ENCODE data around the gene NELL1.

Gene NELL1

DNA sequence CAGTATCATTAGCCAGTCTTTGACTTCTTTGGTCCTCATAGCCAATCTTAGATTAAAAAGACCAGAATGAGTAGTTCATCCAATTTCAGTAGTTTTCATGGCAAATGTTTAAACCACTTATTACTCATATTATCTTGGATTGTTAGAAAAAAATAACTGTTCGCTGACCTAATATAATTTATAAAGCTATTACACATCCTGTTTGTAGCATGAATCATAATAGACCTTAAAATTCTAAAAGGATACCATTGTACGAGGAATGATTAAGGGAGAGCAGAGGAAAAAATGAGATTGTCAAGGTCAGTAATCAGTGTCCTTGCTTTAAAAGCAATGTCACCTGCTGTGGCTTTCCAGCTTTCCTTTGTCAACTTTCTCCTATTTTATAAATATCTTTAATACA is 371.2 kb downstream of the NELL1 start:
- DNase-seq (ENCODE audit: low spot score) = no peak
- Mint-ChIP-seq H3K9me3 (peaks cover 6% of the 10 kb centered on the region), H3K4me3 (no peak overlapping the region), H3K36me3 (ENCODE audit: low read depth) (no peaks in the 10 kb centered on the region), H3K27me3 (ENCODE audit: low read depth) (no peaks in the 10 kb centered on the region), H3K27ac (no peak overlapping the region), H3K4me1 (ENCODE audit: low read depth) (no peaks in the 10 kb centered on the region)

DNA sequence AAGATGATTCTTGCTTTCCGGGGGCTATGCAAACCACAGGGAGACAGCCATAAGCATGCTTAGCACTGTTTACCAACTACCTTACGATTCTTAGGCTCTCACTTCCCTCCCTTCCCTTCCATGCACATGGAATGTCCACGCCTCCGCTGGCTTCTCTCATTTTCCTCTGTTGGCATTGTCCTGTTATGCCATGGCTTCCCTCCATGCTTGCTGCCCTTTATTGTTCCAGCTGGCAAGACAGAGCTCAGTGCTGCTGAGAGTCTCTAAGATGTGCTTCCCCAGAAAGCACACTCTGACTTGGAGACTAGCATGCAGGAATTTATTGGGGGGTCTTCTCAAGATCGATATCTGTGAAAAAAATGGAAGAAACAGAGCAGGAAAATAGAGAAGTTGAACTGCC is 379.2 kb downstream of the NELL1 start:
- Mint-ChIP-seq H3K27me3 (ENCODE audit: low read depth) (no peaks in the 10 kb centered on the region), H3K36me3 (ENCODE audit: low read depth) (no peaks in the 10 kb centered on the region)

DNA sequence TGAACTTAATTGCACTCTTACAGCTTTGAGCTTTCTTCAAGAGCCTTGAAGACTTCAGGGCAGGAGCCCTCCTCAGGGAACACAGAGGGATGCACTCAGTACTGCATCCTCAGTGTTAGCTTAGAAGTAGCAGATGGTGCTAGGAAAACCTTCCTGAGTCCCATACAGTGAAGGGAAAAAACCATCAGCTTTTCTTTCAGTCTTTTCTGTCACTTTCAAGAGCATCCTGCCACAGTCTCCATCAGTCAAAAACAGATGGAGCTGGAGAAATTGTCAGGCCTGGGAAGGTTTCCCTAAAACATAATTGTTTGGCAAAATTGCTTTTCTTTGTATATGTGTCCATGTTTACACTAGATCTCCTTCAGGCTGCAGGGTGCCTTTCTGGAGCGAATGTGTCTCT is 384.1 kb downstream of the NELL1 start:
- Mint-ChIP-seq H3K36me3 (ENCODE audit: low read depth) (no peaks in the 10 kb centered on the region), H3K9me3 (no peaks in the 10 kb centered on the region), H3K4me1 (ENCODE audit: low read depth) (no peaks in the 10 kb centered on the region), H3K27ac (no peak overlapping the region), H3K27me3 (ENCODE audit: low read depth) (no peaks in the 10 kb centered on the region), H3K4me3 (no peak overlapping the region)
- no peak for DNase-seq (ENCODE audit: low spot score)

More for the DNA sequence above, 379.2 kb downstream of the NELL1 start:
- Mint-ChIP-seq H3K27ac (no peak overlapping the region), H3K4me3 (no peak overlapping the region), H3K9me3 (no peaks in the 10 kb centered on the region), H3K4me1 (ENCODE audit: low read depth) (no peaks in the 10 kb centered on the region)
- DNase-seq (ENCODE audit: low spot score) = no peak

DNA sequence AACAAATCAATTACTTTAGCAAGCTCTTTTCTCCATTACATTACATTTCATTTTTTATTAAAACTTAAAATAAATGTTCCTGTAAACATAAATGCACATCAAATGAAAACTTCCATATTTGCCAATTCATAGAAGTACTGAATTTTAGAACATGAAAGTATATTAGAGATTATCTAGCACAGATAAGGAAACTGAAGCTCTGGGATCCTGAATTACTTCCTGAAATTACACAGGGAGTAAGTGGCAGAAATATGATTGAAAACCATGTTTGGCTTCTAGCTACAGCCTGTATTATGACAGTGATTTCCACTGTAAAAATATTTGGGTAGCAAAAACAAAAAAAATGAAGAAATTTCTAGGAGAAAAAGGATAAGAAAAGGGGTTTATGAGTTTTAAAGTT is 387.3 kb downstream of the NELL1 start:
- peaks cover 10% of the 10 kb centered on the region for H3K9me3 Mint-ChIP-seq

DNA sequence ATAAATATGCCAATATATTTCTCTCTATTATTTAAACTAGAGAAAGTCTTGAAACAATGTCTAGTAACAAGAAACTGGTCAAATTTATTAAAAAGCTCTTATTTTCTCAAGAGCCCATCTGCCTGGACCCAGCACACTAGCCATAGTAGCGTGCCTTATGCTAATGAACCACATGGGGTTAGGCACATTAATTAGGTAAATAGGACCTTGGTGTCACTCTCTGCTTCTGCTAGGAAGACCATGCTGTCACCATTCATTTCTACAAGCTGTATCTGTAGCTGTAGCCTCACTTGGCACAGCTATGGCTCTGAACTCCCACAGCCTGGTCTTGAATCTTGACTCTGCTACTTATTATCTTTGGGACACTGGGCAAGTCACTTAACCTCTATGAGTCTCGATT is 390.5 kb downstream of the NELL1 start:
- Mint-ChIP-seq H3K27ac (no peak overlapping the region), H3K4me3 (no peak overlapping the region), H3K4me1 (ENCODE audit: low read depth) (no peaks in the 10 kb centered on the region), H3K27me3 (ENCODE audit: low read depth) (no peaks in the 10 kb centered on the region), H3K9me3 (peaks cover 16% of the 10 kb centered on the region), H3K36me3 (ENCODE audit: low read depth) (no peaks in the 10 kb centered on the region)
- no peak for DNase-seq (ENCODE audit: low spot score)

More for the DNA sequence above, 387.3 kb downstream of the NELL1 start:
- H3K27ac Mint-ChIP-seq = no peak overlapping the region
- no peak overlapping the region for H3K4me3 Mint-ChIP-seq
- H3K27me3 Mint-ChIP-seq (ENCODE audit: low read depth) = no peaks in the 10 kb centered on the region
- H3K36me3 Mint-ChIP-seq (ENCODE audit: low read depth) = no peaks in the 10 kb centered on the region
- no peaks in the 10 kb centered on the region for H3K4me1 Mint-ChIP-seq (ENCODE audit: low read depth)
- DNase-seq (ENCODE audit: low spot score) = no peak

DNA sequence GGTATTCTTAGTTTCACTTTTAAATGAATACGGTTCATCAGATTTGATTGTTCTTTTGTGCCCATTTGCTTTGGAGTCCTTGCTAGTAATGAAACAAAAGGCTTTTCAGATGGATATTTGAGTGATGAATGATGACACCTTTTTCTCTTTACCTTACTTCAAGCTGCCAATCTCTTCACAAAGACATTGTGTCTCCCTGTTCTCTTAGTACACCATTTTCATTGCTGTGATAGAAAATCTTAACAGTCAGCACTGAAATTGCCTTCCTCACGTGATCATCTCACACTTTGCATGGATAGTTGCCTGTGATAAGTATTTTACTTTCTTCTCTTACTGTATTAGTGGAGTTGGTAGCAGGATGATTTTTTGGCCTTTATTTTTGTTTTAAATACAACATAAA is 396.6 kb downstream of the NELL1 start:
- H3K27me3 Mint-ChIP-seq (ENCODE audit: low read depth) = no peaks in the 10 kb centered on the region
- H3K27ac Mint-ChIP-seq = no peak overlapping the region
- no peaks in the 10 kb centered on the region for H3K36me3 Mint-ChIP-seq (ENCODE audit: low read depth)
- no peak for DNase-seq (ENCODE audit: low spot score)
- H3K4me1 Mint-ChIP-seq (ENCODE audit: low read depth) = no peaks in the 10 kb centered on the region
- no peak overlapping the region for H3K4me3 Mint-ChIP-seq
- H3K9me3 Mint-ChIP-seq = peaks cover 10% of the 10 kb centered on the region

DNA sequence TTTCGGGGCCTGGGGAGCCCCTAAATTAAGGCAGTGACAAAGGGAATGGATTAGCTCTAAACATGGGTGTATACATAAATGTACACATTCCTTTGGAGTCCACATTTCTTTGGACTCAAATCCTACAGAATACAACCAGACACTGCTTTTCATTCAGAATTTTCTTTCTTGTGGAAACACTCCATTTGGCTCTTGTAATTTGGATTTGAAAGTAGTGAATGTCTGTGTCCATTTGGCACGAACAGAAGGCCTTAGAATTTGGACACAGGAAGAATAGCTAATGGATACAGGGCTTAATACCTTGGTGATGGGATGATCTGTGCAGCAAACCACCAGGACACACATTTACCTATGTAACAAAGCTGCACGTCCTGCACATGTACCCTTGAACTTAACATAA is 399.5 kb downstream of the NELL1 start:
- Mint-ChIP-seq H3K4me3 (no peak overlapping the region), H3K36me3 (ENCODE audit: low read depth) (no peaks in the 10 kb centered on the region), H3K4me1 (ENCODE audit: low read depth) (no peaks in the 10 kb centered on the region), H3K9me3 (peaks cover 6% of the 10 kb centered on the region), H3K27me3 (ENCODE audit: low read depth) (no peaks in the 10 kb centered on the region), H3K27ac (no peak overlapping the region)
- no peak for DNase-seq (ENCODE audit: low spot score)

DNA sequence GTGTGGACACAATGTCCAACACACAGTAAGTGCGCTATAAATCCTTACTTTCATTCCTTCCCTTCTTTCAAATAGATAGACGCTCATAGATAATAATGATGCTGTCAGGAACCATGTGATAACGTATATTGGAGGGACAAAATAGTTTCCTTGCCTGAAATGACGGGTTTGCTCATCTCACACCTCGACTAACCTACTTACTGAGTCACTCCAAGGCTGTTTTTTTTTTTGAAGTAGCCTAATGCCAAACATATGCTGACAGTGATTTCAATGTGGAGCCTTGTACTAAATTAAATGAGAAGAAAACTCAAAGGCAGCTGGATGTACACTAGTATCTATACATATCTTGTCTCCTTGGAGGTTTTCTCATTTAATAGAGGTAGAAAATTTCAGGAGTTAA is 400.5 kb downstream of the NELL1 start:
- H3K27me3 Mint-ChIP-seq (ENCODE audit: low read depth) = no peaks in the 10 kb centered on the region
- H3K9me3 Mint-ChIP-seq = peaks cover 6% of the 10 kb centered on the region
- no peak for DNase-seq (ENCODE audit: low spot score)
- no peak overlapping the region for H3K27ac Mint-ChIP-seq
- no peak overlapping the region for H3K4me3 Mint-ChIP-seq
- H3K36me3 Mint-ChIP-seq (ENCODE audit: low read depth) = no peaks in the 10 kb centered on the region
- no peaks in the 10 kb centered on the region for H3K4me1 Mint-ChIP-seq (ENCODE audit: low read depth)

DNA sequence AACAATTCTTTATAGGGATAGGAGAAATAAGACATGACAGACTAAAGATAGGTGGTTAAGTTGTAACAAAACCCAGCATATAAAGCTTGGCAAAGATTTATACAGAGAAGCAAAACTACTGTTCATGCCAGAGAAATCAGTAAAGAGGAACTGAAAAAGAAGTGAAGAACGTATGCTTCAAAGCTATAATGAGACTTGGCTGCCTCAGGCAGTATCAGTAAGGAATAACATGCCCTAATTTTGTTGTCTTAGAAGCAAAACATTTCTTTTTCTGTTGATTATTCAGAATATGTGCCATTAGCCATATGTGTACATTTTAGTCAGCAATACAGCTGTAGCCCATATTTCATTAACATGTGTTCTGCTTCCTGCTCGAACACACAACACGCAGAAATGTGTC is 403.2 kb downstream of the NELL1 start:
- Mint-ChIP-seq H3K27me3 (ENCODE audit: low read depth) (no peaks in the 10 kb centered on the region), H3K27ac (no peak overlapping the region), H3K9me3 (peaks cover 6% of the 10 kb centered on the region), H3K36me3 (ENCODE audit: low read depth) (no peaks in the 10 kb centered on the region), H3K4me3 (no peak overlapping the region), H3K4me1 (ENCODE audit: low read depth) (no peaks in the 10 kb centered on the region)
- no peak for DNase-seq (ENCODE audit: low spot score)

DNA sequence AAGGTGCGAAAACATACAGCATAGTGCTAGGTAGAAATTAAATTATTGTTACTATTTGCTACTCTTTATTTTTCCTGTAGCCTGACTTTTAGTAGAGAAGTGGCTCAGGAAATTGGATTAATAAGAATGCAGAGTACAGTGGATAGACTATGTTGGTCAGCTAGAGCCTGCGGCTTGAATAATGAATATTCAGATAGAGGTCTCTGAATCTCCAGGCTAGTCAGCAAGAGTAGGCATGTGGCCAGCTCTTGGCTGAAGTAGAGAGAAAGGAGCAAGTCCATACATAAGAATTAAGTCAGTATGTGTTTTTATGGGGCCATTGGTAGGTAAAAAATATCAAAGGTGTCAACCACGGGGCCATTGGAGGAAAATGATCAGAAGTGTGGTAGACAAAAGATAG is 413.5 kb downstream of the NELL1 start:
- H3K36me3 Mint-ChIP-seq (ENCODE audit: low read depth) = no peaks in the 10 kb centered on the region
- H3K9me3 Mint-ChIP-seq = peaks cover 8% of the 10 kb centered on the region
- no peaks in the 10 kb centered on the region for H3K27me3 Mint-ChIP-seq (ENCODE audit: low read depth)

DNA sequence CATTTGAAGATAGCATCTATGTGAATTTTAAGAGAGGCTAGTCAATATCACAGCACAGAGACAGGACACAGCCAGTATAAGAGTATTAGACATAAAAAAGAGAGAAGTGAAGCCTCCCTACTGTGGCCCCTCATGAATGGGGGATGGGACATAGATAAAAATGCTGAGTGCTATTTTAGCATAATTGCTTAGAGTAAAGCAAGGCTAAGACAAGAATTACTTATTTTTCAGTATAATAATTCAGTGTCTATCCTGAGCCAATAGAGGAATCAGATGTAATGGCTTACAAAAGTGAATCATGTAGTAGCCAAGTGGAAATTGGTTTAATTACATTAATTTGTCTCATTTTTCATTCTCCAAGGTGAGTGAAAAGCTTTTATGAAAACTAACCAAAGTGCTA is 419.5 kb downstream of the NELL1 start:
- H3K4me3 Mint-ChIP-seq = no peak overlapping the region

More for the DNA sequence above, 413.5 kb downstream of the NELL1 start:
- Mint-ChIP-seq H3K27ac (no peak overlapping the region), H3K4me3 (no peak overlapping the region), H3K4me1 (ENCODE audit: low read depth) (no peaks in the 10 kb centered on the region)
- no peak for DNase-seq (ENCODE audit: low spot score)

DNA sequence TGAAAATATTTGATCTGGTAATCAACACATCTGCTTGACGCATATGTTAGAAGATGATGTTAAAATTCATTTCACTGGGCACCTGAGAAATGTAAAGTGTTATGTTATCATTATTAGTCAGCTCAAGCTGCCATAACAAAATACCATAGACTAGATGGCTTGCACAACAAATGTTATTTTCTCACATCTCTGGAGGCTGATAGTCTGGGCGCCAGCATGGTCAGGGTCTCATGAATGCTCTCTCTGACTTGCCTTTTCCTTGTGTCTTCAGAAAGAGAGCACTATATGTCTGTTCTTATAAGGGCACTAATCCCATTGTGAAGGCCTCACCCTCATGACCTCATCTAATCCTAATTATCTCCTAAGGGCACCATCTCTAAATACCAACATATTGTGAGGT is 435.3 kb downstream of the NELL1 start:
- Mint-ChIP-seq H3K4me3 (no peak overlapping the region), H3K36me3 (ENCODE audit: low read depth) (no peaks in the 10 kb centered on the region), H3K9me3 (peaks cover 8% of the 10 kb centered on the region), H3K27ac (no peak overlapping the region), H3K4me1 (ENCODE audit: low read depth) (no peaks in the 10 kb centered on the region), H3K27me3 (ENCODE audit: low read depth) (no peaks in the 10 kb centered on the region)
- DNase-seq (ENCODE audit: low spot score) = no peak

More for the DNA sequence above, 419.5 kb downstream of the NELL1 start:
- no peaks in the 10 kb centered on the region for H3K36me3 Mint-ChIP-seq (ENCODE audit: low read depth)
- no peaks in the 10 kb centered on the region for H3K4me1 Mint-ChIP-seq (ENCODE audit: low read depth)
- no peaks in the 10 kb centered on the region for H3K27me3 Mint-ChIP-seq (ENCODE audit: low read depth)
- DNase-seq (ENCODE audit: low spot score) = no peak
- no peak overlapping the region for H3K27ac Mint-ChIP-seq
- H3K9me3 Mint-ChIP-seq = peaks cover 22% of the 10 kb centered on the region

DNA sequence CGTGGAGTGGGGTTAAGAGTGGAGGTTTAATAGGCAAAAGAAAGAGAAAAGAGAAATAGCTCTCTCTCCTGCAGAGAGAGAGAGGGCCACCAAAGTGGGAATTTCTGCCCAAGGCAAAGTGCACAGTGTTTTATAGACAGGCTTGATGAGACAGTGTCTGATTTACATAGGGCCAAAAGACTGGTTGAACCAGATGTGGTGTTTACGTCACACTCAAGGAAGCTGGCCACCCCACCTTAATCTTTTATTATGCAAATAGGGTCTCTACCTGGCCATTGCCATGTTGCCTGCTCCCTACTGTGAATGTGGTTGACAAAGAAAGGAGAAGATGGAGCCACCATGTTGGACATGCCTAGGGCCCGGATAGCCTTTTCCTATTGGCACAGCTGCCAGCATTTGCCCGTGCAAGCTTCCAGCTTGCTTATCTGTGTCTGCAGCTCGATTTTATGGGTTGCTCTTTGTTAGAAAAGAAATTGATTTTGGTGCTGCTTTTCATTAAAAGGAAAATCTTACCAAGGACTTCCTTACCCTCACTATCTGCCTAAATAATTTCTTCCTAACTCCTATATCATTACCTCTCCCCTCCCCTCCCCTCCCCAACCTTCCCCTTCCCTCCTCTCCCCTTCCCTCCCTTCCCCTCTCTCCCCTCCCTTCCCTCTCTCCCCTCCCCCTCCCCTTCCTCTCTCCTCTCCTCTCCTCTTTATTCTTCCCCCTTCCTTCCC is 436.0 kb downstream of the NELL1 start:
- Mint-ChIP-seq H3K27me3 (ENCODE audit: low read depth) (no peaks in the 10 kb centered on the region), H3K4me1 (ENCODE audit: low read depth) (no peaks in the 10 kb centered on the region)

DNA sequence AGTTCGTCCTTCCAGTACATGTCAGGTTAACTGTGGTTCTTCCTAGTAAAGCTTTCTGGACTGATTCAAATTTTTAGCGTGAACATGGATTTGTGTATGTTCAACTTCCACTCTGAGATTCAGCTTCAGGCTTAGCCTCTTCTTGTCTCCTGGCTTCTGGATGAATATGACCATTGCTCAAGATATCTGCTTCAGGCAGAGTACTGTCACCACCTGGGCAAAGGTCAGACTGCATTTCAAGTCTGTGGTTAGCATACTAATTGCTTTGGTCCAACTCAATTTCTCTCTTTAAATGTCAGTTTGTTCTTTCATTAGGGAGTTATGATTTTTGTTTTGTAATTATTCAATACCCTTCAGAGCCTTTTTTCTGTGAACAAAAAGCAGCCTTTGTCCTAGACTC is 440.0 kb downstream of the NELL1 start:
- H3K9me3 Mint-ChIP-seq = peaks cover 9% of the 10 kb centered on the region
- H3K4me3 Mint-ChIP-seq = no peak overlapping the region
- H3K27me3 Mint-ChIP-seq (ENCODE audit: low read depth) = no peaks in the 10 kb centered on the region
- no peak overlapping the region for H3K27ac Mint-ChIP-seq
- H3K4me1 Mint-ChIP-seq (ENCODE audit: low read depth) = no peaks in the 10 kb centered on the region
- H3K36me3 Mint-ChIP-seq (ENCODE audit: low read depth) = no peaks in the 10 kb centered on the region
- DNase-seq (ENCODE audit: low spot score) = no peak

More for the DNA sequence above, 436.0 kb downstream of the NELL1 start:
- Mint-ChIP-seq H3K36me3 (ENCODE audit: low read depth) (no peaks in the 10 kb centered on the region), H3K4me3 (no peak overlapping the region), H3K9me3 (peaks cover 8% of the 10 kb centered on the region), H3K27ac (no peak overlapping the region)
- DNase-seq (ENCODE audit: low spot score) = no peak

DNA sequence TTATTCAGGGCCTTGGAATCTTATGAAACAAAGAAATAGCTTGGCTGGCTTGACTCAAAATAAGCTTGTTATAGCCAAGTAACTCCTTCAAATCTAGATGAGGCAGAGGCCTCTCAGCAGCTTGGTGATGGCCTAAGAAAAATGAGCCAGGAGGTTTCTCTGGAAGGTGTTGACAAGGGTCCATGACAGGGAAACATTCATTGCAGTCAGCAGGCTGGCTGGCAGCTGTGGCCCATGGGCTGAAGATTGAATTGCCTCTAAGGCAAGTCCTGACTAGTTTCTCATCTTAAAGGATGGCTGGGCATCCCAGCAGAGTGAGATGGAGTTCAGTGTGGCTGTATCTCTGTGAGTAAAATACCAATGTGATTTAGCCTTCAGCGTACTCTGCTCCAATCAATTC is 441.0 kb downstream of the NELL1 start:
- Mint-ChIP-seq H3K27me3 (ENCODE audit: low read depth) (no peaks in the 10 kb centered on the region), H3K4me3 (no peak overlapping the region), H3K36me3 (ENCODE audit: low read depth) (no peaks in the 10 kb centered on the region), H3K4me1 (ENCODE audit: low read depth) (no peaks in the 10 kb centered on the region), H3K27ac (no peak overlapping the region), H3K9me3 (peaks cover 4% of the 10 kb centered on the region)
- DNase-seq (ENCODE audit: low spot score) = no peak
